SK-N-DZ (cell line): ENCODE measurements around the gene ST3GAL3.

Source experiments
- DNase-seq: peaks from one replicate; pipeline ENCODE4 v3.0.0-alpha.2; 2015; ENCODE audit warnings: low spot score

Gene ST3GAL3

GRCh38 chr1:43877101-43877500 is 169.8 kb downstream of the ST3GAL3 start:
- no peak for DNase-seq

DNA sequence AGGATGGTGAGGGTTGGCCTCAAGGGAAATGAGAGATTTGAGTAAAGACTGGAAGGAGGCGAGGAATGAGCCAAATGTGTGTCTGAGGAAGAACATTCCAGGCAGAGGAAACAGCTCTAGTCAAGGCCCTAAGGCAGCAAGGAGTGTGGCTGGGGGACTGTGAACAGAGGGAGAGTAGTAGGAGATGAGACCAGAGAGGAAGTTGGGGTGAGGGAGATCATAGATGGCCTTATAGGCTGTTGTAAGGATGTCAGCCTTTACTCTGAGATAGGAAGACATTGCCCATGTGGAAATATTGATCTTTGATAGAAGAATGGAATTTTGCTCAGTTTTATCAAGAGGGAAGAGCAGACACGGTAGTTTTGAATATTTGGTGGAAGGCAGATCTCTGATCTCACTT is 171.1 kb downstream of the ST3GAL3 start:
- no peak for DNase-seq

- no peak for DNase-seq
These were observed 171.5 kb downstream of the ST3GAL3 start for GRCh38 chr1:43878854-43879253.

DNA sequence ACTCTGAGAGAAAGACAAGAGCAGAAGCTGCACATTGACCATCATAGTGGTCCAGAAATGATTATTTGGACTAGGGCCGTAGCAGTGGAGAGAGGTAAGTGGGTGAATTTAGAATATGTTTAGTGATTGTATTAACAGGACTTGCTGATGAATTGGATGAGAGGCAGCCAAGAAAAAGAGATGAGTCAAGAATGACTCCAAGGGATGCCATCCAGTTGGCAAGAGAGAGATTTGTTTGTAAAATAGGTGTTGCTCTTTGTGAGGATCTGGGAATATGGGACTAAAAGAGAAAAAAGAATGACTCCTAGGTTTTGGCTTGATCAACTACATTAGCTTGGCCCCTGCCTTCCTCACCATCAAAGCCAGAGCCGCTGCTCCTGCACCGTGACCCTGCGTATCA is 172.1 kb downstream of the ST3GAL3 start:
- no peak for DNase-seq

DNA sequence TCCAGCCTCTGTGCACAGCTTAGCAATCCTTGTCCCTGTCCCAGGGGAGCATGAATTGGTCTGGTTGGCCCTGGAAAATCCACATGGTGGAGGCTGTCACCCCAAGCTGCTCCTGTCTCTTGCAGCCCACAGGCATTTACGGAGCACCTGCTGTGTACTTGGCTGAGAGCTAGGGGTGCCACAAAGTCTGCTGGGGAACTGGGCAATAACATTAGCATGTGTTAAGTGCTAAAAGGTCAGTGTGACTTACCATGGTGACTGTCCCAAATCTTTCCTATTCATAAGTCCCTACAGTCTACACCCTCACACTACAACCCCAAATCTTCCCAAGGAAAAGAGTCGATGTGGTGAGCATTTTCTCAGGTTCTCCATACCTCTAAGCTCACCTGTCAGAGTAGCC is 172.7 kb downstream of the ST3GAL3 start:
- DNase-seq = no peak

- DNase-seq = no peak
These were observed 173.3 kb downstream of the ST3GAL3 start for GRCh38 chr1:43880604-43881003.

DNA sequence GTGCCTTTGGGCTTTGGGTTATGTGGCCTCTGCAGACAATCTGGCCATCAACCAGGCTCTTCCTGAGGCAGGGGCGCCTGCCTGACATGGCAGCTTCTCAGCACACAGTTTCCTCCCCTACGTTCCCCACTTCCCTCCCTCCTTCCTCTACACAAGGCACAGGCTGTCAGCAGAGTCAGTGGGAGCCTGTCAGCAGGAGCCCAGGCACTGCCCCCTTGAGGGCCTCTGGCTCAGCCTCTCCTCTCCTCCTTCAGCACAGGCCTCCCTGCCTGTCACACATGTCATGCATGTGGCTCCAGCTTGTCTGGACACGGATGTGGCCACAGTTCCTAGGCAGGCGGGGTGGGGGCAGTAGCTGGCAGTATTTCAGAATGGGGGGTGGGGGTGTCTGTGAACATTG is 174.1 kb downstream of the ST3GAL3 start:
- peak; percentile 24 for DNase-seq

DNA sequence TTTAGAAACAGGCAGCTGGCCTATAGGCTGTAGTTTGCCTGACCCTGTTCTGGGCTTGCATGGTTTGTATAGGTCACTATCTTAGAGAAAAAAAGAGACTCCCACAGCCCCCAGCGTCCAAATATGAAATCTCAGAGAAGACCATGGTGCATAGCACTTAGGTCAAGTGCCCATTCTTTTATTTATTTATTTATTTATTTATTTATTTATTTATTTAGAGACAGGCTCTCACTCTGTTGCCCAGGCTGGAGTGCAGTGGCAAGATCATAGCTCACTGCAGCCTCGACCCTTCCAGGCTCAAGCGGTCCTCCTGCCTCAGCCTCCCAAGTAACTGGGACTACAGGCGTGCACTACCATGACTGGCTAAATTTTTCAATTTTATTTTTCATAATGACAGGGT is 175.4 kb downstream of the ST3GAL3 start:
- DNase-seq = no peak

DNA sequence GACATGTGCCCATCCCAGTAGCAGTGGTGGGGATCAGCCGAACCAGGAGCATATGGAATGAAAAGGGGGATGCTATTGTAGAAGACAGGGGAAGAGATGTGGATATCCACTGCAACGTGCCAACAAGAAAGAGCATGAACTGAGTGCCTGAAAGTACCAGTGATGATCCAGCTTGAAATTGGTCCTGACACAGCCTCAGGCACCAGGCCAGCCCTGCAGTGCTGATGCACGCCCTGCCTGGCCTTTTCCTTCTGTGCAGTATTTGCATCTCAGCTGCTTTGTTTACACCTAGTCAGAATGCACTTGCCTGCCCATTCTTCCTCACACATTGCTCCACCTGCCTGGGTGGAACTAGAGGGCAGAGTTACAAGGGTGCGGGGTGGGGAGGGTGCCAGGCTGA is 176.0 kb downstream of the ST3GAL3 start:
- no peak for DNase-seq

GRCh38 chr1:43885279-43885801 is 178.0 kb downstream of the ST3GAL3 start:
- DNase-seq = no peak

DNA sequence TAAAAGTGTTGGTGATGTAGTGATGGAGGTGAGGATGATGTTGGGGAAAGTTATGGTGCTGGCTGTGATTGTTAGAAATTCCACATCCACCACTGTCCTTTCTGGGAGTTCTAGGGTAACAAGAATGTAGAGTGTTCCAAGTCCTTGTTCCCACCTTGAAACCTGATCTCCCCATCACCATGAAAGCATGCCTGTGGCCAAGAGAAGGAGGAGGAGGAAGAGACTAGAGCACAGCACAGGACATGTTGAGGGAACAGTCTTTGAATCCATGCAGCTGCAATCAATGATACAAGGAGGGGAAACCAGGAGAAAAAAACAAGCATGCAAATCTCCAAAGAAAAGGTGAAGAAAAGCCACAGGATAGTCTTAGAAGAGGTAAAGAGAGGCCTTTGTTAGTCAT is 180.4 kb downstream of the ST3GAL3 start:
- DNase-seq = no peak

DNA sequence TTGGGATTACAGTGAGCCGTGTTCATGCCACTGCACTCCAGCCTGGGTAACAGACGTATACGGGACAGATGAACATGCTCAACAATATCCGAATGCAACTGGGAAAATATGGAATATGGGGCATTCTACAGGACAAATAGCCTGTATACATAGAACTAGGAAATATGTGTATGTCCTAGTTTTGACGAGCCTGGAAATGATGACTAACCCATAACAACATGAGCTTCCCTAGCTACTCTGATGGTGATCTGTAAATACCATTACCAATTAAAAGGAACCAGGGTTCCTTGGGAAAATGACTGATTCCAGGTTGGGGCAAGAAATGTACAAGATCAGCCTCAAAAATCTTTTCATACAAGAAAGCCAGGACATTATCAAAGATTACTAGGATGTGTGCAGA is 183.5 kb downstream of the ST3GAL3 start:
- no peak for DNase-seq

- no peak for DNase-seq
These were observed 185.7 kb downstream of the ST3GAL3 start for GRCh38 chr1:43893006-43893405.

DNA sequence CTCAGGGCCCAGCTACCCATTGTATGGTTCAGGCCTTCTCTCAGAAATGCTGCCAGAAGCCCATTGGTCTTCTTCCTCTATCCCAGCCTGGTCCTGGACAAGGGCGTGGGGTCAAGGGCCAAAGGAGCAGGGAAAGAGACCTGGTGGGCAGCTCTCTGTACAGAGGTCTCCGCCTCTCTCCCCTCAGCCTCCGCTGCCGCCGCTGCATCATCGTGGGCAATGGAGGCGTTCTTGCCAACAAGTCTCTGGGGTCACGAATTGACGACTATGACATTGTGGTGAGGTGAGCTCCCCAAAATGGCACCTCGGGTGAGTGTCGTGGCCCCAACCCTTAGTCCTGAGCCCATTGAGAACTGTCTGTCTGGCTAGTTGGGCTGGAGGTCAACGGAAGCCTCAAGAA is 191.6 kb downstream of the ST3GAL3 start:
- DNase-seq = no peak

DNA sequence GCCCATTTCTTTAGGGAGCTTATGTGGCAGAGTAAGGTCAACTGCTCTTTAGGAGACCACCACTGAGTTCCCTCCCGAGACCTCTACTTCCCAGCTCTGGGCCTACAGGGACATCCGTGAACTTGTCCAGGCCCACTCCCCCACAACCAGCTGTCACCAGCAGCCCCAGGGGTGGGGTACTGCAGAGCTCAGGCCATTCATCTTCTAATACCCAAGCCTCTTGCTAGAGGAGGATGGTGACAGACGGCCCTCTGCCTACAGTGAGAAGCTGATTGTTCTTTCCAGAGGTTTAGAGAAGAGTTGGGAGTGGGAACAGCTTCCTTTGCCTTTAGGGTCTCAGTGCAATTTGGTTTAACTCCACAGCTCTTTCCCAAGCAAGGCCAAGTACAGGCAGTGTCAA is 193.1 kb downstream of the ST3GAL3 start:
- no peak for DNase-seq

DNA sequence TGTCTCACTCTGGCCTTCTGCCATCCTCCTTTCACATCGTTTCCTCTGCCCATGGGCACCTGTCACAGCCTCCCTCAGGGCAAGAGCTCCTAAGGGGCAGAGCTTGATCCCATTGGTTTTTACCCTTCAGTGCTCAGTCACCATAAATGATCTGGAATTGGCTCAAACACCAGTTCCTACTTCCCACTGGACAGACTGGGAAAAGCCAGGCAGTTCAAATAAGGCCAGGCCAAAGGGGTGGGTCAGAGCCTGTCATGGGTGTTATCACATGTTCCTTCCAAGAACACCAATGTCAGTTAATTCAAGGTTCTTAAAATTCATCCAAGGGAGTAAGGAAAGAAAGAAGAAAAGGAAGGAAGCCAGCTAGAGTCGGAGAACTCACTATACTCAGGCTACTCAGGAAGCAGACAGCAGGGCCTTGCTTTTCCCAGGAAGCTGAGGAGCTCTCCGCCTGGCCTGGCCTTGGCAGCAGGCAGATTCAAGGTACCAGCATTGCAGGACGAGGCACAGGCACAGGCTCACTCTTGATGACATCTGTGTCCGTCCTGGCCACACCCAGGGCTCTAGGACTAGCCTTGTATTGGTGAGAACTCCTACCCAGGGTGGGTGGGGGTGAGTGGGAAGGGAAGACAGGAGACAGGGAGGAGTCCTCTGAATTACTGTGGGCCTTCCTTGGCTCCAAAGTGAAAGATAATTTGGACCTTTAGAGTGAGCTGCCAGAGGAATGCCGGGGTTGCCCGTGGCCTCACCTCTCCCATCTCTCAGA is 194.0 kb downstream of the ST3GAL3 start:
- no peak for DNase-seq

DNA sequence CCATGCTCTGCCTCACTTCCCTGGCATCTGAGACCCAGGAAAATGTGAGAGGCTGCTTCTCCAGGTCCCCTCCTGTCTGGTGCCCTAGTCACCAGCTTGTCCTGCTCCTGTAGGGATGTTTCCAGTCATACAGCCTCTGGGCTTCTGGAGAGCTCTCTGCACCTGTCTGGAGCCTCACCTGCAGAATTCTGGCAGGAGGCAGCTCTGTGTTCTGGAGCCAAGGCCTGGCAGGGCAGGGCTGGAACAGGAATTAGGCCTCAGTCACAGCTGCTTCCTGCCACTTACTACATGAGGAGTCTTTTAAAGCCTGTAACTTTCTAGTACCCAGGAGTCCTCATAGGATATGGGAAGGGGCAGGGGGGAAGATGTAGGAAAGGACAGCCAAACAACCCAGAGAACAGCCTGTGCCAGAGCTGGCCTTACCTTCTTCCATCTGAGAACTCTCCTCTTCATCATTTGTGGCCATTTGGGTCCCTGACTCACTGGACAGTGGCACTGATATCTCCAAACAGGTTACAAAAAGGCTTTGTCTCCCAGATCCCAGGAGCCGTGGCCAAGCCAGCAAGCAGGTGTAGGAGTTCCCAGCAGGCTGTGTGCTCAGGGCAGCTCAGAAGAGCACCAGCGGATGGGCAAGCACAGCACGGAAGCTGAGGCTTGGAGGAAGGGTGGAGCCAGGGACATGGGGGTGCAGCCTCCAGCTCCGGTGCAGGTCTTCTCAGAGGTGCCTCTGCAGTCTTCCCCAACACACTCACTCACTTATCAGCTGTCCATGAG is 194.9 kb downstream of the ST3GAL3 start:
- DNase-seq = no peak

DNA sequence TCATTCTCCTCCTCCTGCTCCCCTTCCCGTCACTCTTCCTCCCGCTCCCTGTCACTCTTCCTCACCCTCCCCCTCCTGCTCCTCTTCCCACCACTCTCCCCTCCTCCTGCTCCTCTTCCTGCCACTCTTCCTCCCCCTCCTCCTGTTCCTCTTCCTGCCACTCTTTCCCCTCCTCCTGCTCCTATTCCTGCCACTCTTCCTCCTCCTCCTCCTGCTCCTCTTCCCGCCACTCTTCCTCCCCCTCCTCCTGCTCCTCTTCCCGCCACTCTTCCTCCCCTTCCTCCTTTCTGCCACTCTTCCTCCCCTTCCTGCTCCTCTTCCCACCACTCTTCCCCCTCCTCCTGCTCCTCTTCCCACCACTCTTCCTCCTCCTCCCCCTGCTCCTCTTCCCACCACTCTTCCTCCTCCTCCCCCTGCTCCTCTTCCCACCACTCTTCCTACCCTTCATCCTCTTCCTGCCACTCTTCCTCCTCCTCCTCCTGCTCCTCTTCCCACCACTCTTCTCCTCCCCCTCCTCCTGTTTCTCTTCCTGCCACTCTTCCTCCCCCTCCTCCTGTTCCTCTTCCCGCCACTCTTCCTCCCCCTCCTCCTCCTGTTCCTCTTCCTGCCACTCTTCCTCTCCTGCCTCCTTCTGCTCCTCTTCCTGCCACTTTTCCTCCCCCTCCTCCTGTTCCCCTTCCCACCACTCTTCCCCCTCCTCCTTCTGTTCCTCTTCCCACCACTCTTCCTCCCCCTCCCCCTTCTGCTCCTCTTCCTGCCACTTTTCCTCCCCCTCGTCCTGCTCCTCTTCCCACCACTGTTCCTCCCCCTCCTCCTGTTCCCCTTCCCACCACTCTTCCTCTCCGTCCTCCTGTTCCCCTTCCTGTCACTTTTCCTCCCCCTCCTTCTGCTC is 197.6 kb downstream of the ST3GAL3 start:
- no peak for DNase-seq

DNA sequence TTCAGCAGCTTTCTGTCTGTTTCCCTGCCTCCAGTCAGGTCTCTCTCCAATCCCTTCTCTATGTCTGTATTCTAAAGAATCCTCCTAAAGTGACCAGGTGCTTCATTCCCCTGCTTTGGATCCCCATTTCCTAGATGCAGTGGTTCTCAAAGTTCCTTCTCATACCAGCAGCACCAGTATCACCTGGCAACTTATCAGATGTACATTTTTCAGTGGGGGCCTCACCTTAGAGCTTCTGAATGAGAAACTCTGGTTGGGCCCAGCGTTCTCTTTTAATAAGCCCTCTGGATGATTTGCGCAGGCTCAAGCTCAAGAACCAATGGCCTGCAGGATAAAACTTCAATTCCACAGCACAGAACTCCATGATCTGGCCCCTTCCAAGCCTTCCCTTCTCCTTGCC is 200.9 kb downstream of the ST3GAL3 start:
- no peak for DNase-seq

DNA sequence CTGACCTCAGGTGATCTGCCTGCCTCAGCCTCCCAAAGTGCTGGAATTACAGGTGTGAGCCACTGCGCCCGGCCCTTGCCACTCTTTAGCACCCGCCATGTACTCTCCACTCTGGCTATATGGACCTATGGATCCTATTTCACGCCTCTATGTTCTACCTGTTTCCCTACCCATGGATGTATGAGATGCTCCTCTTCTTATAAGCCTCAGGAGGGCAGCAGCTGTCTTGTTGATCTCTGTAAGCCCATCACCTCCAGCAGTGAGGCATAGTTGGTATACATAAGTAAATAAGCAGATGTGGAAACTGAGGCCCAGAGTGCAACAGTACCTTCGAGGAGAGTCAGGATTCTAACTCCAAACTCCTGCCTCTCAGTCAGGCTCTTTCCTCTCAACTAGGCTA is 201.5 kb downstream of the ST3GAL3 start:
- DNase-seq = no peak

DNA sequence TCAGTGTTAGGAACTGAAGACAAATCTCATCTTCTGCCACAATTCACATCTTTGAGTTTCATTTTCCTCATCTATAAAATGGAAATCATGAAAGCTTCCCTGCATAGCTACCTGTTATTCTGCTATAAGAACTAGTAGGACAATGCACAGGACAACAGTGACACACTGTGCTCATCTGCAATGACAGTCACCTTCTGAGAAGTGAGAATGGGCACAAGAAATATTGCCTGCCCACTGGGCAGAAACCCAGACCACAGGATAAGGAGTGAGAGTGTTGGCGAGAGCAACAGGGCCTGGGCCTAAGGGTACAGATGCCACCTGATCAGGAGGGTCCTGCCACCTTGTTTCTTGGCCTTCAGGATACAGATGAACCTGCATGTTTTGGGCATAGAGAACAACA is 203.0 kb downstream of the ST3GAL3 start:
- DNase-seq = no peak

DNA sequence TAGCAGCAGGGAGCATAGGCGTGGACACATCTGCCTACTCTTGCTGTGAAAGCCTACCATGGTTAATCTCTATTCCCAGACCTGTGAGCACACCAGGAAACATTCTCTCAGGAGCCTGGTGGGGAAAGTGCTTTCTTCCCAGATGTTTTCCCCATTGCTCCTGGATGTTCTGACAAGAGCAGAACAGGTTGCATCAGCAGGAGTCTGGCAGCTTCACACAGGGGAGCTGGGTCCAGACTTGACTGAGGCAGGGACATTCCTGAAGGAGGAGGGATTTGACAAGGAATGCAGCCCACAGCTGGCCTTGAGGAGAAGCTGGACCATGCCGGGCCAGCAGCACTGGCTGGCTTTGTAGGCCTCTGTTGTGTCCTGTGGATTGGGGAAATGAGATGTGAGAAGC is 205.3 kb downstream of the ST3GAL3 start:
- no peak for DNase-seq
